ENCODE measurements around the gene LEP. TPM values are rescaled to one million over a fixed set of nuclear protein-coding genes. Genes with fewer than 3 reads are reported as not detected.

LEP gene
- total RNA-seq, 4 donors from 2014 or later, result 0.54 to 10.2 (median 4.2) TPM

DNA sequence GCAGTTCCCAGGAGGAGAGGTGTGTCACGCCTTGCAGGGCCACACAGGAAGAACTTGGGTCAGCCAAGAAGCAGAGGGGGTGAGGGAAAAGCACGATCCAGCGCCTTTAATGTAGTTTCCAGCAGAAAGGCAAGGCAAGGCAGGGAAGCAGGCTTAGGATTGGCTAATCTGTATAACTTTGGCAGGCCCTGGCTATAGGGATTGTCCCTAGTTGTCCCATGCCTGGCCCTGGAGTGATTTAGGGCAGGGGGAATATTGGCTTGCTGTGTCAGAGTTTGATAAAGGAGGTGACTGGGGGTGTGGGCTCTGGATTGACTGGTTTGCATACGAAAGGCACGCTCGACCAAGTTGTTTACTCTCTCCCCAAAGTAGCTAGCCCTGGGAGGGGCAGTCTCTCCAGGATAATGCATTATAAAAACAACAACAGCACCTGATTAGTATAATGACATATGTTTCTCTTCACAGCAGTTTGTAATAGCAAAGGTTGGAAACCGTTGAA lies 58.1 kb downstream of the LEP start:
- WGBS, 2 donors, result 43 to 50% methylated on average over 7 of the region's 7 CpGs
- TF ChIP-seq, protein P1, sequence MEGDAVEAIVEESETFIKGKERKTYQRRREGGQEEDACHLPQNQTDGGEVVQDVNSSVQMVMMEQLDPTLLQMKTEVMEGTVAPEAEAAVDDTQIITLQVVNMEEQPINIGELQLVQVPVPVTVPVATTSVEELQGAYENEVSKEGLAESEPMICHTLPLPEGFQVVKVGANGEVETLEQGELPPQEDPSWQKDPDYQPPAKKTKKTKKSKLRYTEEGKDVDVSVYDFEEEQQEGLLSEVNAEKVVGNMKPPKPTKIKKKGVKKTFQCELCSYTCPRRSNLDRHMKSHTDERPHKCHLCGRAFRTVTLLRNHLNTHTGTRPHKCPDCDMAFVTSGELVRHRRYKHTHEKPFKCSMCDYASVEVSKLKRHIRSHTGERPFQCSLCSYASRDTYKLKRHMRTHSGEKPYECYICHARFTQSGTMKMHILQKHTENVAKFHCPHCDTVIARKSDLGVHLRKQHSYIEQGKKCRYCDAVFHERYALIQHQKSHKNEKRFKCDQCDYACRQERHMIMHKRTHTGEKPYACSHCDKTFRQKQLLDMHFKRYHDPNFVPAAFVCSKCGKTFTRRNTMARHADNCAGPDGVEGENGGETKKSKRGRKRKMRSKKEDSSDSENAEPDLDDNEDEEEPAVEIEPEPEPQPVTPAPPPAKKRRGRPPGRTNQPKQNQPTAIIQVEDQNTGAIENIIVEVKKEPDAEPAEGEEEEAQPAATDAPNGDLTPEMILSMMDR (IDR thresholded peaks at IDR 0.05), result no peak
- no peak for TF ChIP-seq POLR2A (IDR thresholded peaks at IDR 0.05)
- no peak for DNase-seq (ENCODE audit: low spot score in 2 of 2)
- H3K4me3 ChIP-seq (ENCODE audit: low read depth, poor library complexity, severe bottlenecking), result no peak overlapping the region
- intact Hi-C loops (cut with DNase I; ENCODE audit: low total_unique reads), result no loop called here

GRCh38 chr7:128302139-128302538 lies 61.1 kb downstream of the LEP start:
- 47 to 61% methylated on average over 10 of the region's 10 CpGs for WGBS, 2 donors
- intact Hi-C loops (cut with DNase I; ENCODE audit: low total_unique reads), result no loop called here
- TF ChIP-seq, protein P1 (IDR thresholded peaks at IDR 0.05), result no peak
- TF ChIP-seq POLR2A (IDR thresholded peaks at IDR 0.05), result no peak
- H3K4me3 ChIP-seq (ENCODE audit: low read depth, poor library complexity, severe bottlenecking), result no peak overlapping the region
- no peak for DNase-seq (ENCODE audit: low spot score in 2 of 2)

DNA sequence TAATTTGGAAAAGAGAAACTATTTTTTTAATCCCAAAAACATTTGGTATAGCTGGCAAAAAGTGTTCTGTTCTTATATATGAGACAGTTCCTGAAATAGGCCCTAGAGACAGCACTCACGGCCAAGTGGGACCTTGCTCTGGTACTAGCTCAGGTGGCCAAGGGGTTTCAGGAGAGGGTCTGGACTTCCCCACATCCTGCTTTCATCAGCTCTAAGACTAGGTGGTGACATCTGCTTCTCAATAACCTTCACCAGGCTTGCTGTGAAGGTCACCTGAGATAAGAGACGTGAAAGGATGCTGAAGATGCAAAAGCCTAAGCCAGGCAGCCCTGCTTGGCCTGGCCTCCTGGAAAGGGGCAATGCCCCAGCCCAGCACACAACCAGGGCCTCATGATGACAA lies 62.1 kb downstream of the LEP start:
- TF ChIP-seq, protein P1 (IDR thresholded peaks at IDR 0.05), result no peak
- no peak for TF ChIP-seq POLR2A (IDR thresholded peaks at IDR 0.05)
- DNase-seq (ENCODE audit: low spot score in 2 of 2), result no peak
- WGBS, 2 donors, result 85 to 89% methylated on average over 2 of the region's 2 CpGs
- intact Hi-C loops (cut with DNase I; ENCODE audit: low total_unique reads), result no loop called here
- H3K4me3 ChIP-seq (ENCODE audit: low read depth, poor library complexity, severe bottlenecking), result no peak overlapping the region

DNA sequence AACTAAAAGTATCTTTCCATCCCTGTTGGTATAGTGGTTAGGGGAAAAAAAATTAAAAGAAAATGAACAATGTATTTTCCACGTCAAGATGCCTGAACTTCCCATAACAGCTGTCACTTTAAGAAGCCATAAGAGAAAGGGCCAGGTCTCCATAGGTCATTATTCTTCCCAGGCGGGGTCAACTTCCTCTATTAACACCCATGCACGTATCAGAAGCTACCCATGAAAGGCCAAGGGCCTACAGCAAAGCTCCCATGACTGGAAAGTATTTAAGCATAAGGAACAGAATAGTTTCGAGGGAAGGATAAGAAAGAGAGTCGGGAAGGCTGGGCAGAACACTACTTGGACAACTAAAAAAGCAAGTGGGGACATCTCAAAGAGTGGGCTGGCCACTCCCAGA lies 62.6 kb downstream of the LEP start:
- intact Hi-C loops (cut with DNase I; ENCODE audit: low total_unique reads), result no loop called here
- no peak for TF ChIP-seq POLR2A (IDR thresholded peaks at IDR 0.05)
- TF ChIP-seq, protein P1 (IDR thresholded peaks at IDR 0.05), result no peak
- no peak for DNase-seq (ENCODE audit: low spot score in 2 of 2)
- no peak overlapping the region for H3K4me3 ChIP-seq (ENCODE audit: low read depth, poor library complexity, severe bottlenecking)
- 72 to 81% methylated on average over 5 of the region's 5 CpGs for WGBS, 2 donors

GRCh38 chr7:128304212-128304611 lies 63.1 kb downstream of the LEP start:
- intact Hi-C loops (cut with DNase I; ENCODE audit: low total_unique reads), result no loop called here
- no peak overlapping the region for H3K4me3 ChIP-seq (ENCODE audit: low read depth, poor library complexity, severe bottlenecking)
- DNase-seq (ENCODE audit: low spot score in 2 of 2), result no peak
- 57 to 73% methylated on average over 1 of the region's 1 CpG for WGBS, 2 donors
- TF ChIP-seq POLR2A (IDR thresholded peaks at IDR 0.05), result no peak
- TF ChIP-seq, protein P1 (IDR thresholded peaks at IDR 0.05), result no peak

DNA sequence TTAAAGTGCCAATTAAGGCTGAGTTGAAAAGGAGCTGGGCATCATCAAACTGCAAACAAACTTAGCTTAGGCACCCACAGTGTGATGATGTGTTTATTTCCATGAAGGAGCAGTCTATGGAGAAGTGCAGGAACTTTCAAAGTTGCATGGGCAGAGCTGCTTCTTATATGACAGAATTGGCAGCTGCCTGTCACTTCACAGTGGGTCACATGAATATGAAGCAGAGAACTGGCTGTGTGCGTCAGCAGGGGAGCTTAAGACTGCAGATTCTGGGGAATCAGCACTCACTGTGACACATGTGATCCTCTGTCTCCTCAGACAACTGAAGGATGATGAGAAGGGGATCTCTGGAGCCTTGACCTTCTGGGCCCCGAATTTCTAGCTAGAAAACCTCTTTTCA lies 66.0 kb downstream of the LEP start:
- WGBS, 2 donors, result 90 to 93% methylated on average over 2 of the region's 2 CpGs
- no peak overlapping the region for H3K4me3 ChIP-seq (ENCODE audit: low read depth, poor library complexity, severe bottlenecking)
- DNase-seq (ENCODE audit: low spot score in 2 of 2), result no peak
- TF ChIP-seq, protein P1 (IDR thresholded peaks at IDR 0.05), result no peak
- no peak for TF ChIP-seq POLR2A (IDR thresholded peaks at IDR 0.05)
- intact Hi-C loops (cut with DNase I; ENCODE audit: low total_unique reads), result no loop called here
